ENCODE data around the gene GRK3. TPM values are rescaled to one million over a fixed set of nuclear protein-coding genes. Genes with fewer than 3 reads are reported as not detected.

GRK3 gene
- total RNA-seq, 1 donor from 2014 or later, result 74.9 TPM

DNA sequence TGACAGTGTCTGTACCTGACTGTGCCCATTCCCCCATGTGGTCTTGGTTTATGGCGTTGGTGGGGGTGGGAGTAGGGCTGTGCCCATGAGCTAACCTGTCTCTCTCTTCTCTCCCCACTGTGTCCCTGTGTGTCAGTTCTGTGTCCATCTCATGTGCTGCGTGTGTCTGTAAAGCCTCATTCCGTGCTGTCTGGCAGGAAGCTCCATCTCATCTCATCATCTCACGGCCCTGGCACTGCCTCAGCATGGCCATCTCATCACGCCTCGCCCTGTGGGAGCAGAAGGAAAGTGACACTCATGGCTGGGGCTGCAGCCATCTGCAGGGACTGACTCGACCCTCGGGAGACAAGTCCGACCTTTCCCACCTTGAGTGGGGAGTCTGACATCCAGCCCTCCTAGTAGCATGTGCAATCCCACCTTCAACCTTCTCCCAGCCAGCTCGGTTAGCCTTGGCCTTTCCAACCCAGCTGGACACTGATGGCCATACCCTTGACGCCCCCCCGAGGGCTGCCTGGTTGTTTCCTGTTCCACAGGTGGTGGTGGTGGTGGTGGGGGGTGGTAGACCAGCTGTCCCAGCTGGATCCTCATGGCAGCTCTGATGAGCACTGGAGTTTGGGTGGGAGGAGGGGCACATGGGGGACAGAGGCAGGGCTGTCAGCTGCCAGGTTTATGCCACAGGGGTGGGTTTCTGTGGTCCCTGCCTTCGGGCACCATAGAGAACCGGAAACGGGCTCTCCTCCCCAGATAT, 196.5 kb downstream of the GRK3 start:
- peak overlapping the region in 1 of 2 donors; percentile 87 for H3K27ac ChIP-seq
- TF ChIP-seq, protein P1, sequence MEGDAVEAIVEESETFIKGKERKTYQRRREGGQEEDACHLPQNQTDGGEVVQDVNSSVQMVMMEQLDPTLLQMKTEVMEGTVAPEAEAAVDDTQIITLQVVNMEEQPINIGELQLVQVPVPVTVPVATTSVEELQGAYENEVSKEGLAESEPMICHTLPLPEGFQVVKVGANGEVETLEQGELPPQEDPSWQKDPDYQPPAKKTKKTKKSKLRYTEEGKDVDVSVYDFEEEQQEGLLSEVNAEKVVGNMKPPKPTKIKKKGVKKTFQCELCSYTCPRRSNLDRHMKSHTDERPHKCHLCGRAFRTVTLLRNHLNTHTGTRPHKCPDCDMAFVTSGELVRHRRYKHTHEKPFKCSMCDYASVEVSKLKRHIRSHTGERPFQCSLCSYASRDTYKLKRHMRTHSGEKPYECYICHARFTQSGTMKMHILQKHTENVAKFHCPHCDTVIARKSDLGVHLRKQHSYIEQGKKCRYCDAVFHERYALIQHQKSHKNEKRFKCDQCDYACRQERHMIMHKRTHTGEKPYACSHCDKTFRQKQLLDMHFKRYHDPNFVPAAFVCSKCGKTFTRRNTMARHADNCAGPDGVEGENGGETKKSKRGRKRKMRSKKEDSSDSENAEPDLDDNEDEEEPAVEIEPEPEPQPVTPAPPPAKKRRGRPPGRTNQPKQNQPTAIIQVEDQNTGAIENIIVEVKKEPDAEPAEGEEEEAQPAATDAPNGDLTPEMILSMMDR (IDR thresholded peaks at IDR 0.05), result no peak
- no peak for DNase-seq (ENCODE audit: low spot score in 2 of 2)
- no peak overlapping the region for H3K4me3 ChIP-seq
- peaks cover 0 to 7% of the 10 kb centered on the region in 2 donors for H3K4me1 ChIP-seq
- H3K27me3 ChIP-seq, result no peaks in the 10 kb centered on the region
- peaks cover 0 to 3% of the 10 kb centered on the region in 2 donors for H3K9me3 ChIP-seq
- intact Hi-C loops (cut with DNase I), result loop anchor here (2.0 kb wide), 1 partner anchor 18 kb away; the partner anchor contains the start of gene MYO18B
- H3K36me3 ChIP-seq, result peaks cover 0 to 22% of the 10 kb centered on the region in 2 donors

DNA sequence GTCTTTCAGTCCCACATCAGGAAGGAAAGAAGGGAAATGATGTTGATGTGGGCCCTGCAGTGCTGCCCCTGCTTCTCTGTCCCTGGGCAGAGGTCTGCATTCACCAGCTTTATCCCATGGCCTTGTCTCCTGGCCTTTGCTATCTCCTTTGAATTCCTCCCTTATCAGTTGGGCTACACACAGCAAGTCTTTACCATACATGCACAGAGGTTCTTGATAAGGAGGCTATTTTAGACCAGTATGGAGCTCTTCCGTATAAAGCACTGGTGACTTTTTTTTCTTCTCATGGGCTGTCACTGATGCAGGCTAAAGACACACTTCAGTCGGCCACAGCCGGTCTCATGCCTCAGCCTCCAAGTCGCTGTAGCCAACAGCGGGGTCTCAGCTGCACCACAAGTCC, 197.7 kb downstream of the GRK3 start:
- Histone ChIP-seq H3K9me3 (peaks cover 0 to 11% of the 10 kb centered on the region in 2 donors), H3K4me3 (no peak overlapping the region), H3K36me3 (peaks cover 0 to 27% of the 10 kb centered on the region in 2 donors), H3K27ac (no peak overlapping the region), H3K4me1 (peaks cover 0 to 7% of the 10 kb centered on the region in 2 donors), H3K27me3 (no peaks in the 10 kb centered on the region)
- intact Hi-C loops (cut with DNase I), result no loop called here
- TF ChIP-seq, protein P1 (IDR thresholded peaks at IDR 0.05), result no peak
- no peak for DNase-seq (ENCODE audit: low spot score in 2 of 2)

DNA sequence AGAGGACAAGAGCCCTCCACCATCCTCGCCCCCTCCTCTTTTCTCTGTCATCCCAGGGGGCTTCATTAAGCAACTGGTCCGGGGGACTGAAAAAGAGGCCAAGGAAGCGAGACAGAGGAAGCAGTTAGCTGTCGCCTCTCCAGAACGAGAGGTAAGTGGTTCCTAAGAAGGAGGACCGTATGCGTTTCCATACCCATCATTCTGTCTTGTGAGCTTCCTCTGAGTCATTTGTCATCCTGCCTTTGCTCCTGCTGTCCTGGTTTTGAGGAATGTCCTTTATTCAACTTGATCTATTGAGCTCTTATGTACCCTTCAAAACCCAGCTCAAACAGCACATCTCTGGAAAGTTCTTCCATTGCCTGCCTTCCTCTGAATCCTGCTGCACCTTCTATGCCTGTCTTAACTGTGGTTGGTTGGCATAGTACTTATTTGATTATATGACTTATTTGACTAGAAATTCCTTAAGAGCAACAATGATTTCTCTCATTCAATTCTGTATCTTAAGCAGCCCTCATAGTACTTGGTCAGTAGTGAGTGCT, 198.8 kb downstream of the GRK3 start:
- H3K27me3 ChIP-seq, result no peaks in the 10 kb centered on the region
- DNase-seq (ENCODE audit: low spot score in 2 of 2), result no peak
- TF ChIP-seq, protein P1 (IDR thresholded peaks at IDR 0.05), result no peak
- no peak overlapping the region for H3K4me3 ChIP-seq
- H3K36me3 ChIP-seq, result peaks cover 5 to 34% of the 10 kb centered on the region in 2 donors
- no peak overlapping the region for H3K27ac ChIP-seq
- intact Hi-C loops (cut with DNase I), result no loop called here
- peaks cover 0 to 3% of the 10 kb centered on the region in 2 donors for H3K4me1 ChIP-seq
- peaks cover 0 to 15% of the 10 kb centered on the region in 2 donors for H3K9me3 ChIP-seq

DNA sequence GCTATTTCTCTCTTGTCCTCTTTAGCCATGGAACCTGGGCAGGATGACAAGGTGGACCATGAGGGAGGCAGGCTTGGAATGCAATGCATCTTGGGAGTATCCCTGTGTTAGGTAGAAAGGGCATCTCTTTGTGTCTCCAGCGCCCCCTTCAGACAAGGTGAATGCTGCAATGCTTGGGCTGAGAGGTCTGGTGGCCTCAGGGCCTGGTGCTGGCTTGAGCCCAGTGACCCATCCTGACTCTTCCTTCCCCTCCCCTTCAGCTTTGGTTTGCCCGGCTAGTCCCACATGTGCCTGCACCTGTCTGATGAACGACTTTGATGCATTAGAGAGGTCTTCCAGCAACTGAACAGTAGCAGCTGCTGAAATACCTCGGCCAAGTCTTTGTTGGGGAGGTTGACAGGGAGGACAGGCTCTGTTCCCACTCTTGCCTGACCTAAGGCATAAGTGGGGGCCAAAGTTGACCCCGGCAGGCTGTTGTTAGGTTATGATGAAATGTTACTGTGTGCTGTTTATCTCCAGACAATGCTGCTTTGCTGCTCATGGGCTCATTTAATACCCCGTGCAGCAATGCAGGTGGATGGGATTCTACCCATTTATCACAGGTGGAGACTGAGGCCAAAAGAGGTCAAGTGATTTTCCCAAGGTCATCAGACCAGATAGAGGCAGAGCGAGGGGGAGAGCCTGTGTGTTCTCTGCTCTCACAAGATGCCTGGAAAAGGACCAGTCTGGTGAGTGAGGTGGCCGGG, 200.0 kb downstream of the GRK3 start:
- Histone ChIP-seq H3K4me1 (peaks cover 0 to under 1% of the 10 kb centered on the region in 2 donors), H3K9me3 (peaks cover 0 to 15% of the 10 kb centered on the region in 2 donors), H3K27ac (no peak overlapping the region), H3K4me3 (no peak overlapping the region), H3K27me3 (no peaks in the 10 kb centered on the region), H3K36me3 (peaks cover 5 to 44% of the 10 kb centered on the region in 2 donors)
- TF ChIP-seq, protein P1 (IDR thresholded peaks at IDR 0.05), result no peak
- DNase-seq (ENCODE audit: low spot score in 2 of 2), result no peak
- intact Hi-C loops (cut with DNase I), result no loop called here

DNA sequence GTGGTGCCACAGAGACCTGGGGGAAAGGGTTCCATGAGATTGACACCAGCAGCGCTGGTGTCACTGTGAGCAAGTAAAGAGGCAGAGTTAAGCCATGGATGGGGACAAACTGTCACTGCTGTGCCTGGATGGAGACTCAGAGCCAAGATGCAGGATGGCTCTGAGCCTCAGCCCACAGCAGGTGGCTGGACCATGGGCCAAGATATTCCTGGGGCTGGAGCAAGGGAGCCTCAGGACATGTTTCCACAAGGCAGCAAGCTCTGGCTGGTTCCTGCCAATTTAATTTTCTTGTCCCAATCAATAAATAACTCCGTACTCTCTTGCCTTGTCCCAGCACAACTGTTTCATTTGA, 200.5 kb downstream of the GRK3 start:
- intact Hi-C loops (cut with DNase I), result no loop called here
- TF ChIP-seq, protein P1 (IDR thresholded peaks at IDR 0.05), result no peak
- Histone ChIP-seq H3K27ac (no peak overlapping the region), H3K4me1 (no peaks in the 10 kb centered on the region), H3K4me3 (no peak overlapping the region), H3K36me3 (peaks cover 5 to 50% of the 10 kb centered on the region in 2 donors), H3K9me3 (peaks cover 0 to 15% of the 10 kb centered on the region in 2 donors), H3K27me3 (no peaks in the 10 kb centered on the region)
- no peak for DNase-seq (ENCODE audit: low spot score in 2 of 2)

Measured in ascending aorta (tissue), 2 donors.